Adrenal gland (tissue), 12 donors: ENCODE measurements around the gene NLRC4. TPM values are rescaled to one million over a fixed set of nuclear protein-coding genes. Genes with fewer than 3 reads are reported as not detected.
"Not testable (repeated sequence)": the region's sequence is repeated elsewhere in the genome, so short reads cannot be mapped to it uniquely, and the experiment has no call there.

Source experiments
- DNase-seq, 7 donors: peaks; one replicate each; pipeline ENCODE4 v3.0.0-alpha.2; 2019 to 2020
- H3K27ac ChIP-seq, 5 donors: fragments of 200-600 bp; sonication (generic) in 4 of 5; 1 replicate in 3 of 5; 2 replicates in 2 of 5; pipeline versions ENCODE4 v1.5.1 to v1.8.0; 2016 to 2020; ENCODE audit warnings: mild to moderate bottlenecking in 1 of 5
- H3K27me3 ChIP-seq: fragments of 200-600 bp; 2 replicates; pipeline ENCODE4 v1.8.0; 2021
- H3K36me3 ChIP-seq, 2 donors: fragments of 200-600 bp; replicated peaks in 1 of 2; 1 replicate in 1 of 2; 2 replicates in 1 of 2; pipeline versions ENCODE4 v1.5.1 to v1.8.0; 2018 to 2022
- H3K4me1 ChIP-seq, 2 donors: fragments of 200-600 bp; replicated peaks in 1 of 2; 1 replicate in 1 of 2; 2 replicates in 1 of 2; pipeline versions ENCODE4 v1.5.1 to v1.8.0; 2018 to 2021
- H3K4me3 ChIP-seq, 4 donors: fragments of 200-600 bp; sonication (generic) in 3 of 4; one replicate each; pipeline ENCODE4 v1.5.1; 2016 to 2018
- H3K9me3 ChIP-seq, 3 donors: fragments of 200-600 bp; sonication (generic) in 1 of 3; replicated peaks in 1 of 3; 1 replicate in 2 of 3; 2 replicates in 1 of 3; pipeline versions ENCODE4 v1.5.1 to v1.8.0; 2016 to 2021
- CTCF ChIP-seq, 6 experiments: fragments of 450-650 bp in 4 of 6; fragments of 200-600 bp in 2 of 6; sonication (generic) in 1 of 6; IDR thresholded peaks; 1 replicate in 5 of 6; 2 replicates in 1 of 6; pipeline versions ENCODE4 v1.5.1 to v1.8.0; 2016 to 2021; ENCODE audit warnings: antibody characterized with exemption in 6 of 6, mild to moderate bottlenecking in 2 of 6, moderate library complexity in 1 of 6
- POLR2A ChIP-seq, 2 donors: fragments of 450-650 bp; IDR thresholded peaks; one replicate each; pipeline ENCODE4 v1.6.1; 2017; ENCODE audit warnings: antibody characterized with exemption in 2 of 2, mild to moderate bottlenecking in 2 of 2, moderate library complexity in 1 of 2
- WGBS, 4 donors: extraction: QIAGEN DNeasy Blood & Tissue Kit in 2 of 4; methylation state at CpG; one replicate each; pipeline versions ENCODE4 v1.1.5 to v1.1.7; 2013 to 2017; 5-methylcytosine and 5-hydroxymethylcytosine counted together
- intact Hi-C, 2 donors: fragments of 100-400 bp; cut with DNase I; formaldehyde crosslinking; loops; one replicate each; pipeline versions ENCODE4 v1.14.1 to v1.15.0; 2022 to 2023
- polyA plus RNA-seq, 3 donors: library from polyadenylated mRNA; stranded (reverse); fragments of 200-250 nt in 2 of 3; fragments of 350-450 nt in 1 of 3; fragmentation: Illumina TruSeq in 1 of 3; extraction: RNeasy Lipid Tissue Mini Kit (QIAGEN cat#74804) in 1 of 3; gene quantifications; one replicate each; pipeline ENCODE4 v1.2.3, GENCODE V29; 2013 to 2014
- total RNA-seq, 9 donors: library from RNA; depleted of rRNA in 4 of 9; stranded (reverse); fragments of >200 nt in 4 of 9; fragments of 120-200 nt in 1 of 9; fragmentation: NEBNext Ultra II Directional in 1 of 9; extraction: Animal tissue kit (Norgen Biotek cat#: 25700) in 1 of 9; gene quantifications; one replicate each; pipeline versions ENCODE4 v1.1.0 to v1.2.4, GENCODE V29; 2013 to 2023
- donor health status: healthy with polysubstance abuse.
- donor health status: Bipolar disorder and iron deficiency.
- donor health status: DM: yes; HTN: yes; CAD: no.
- donor health status: DM: no; HTN: no; CAD: no.
- donor health status: DM: no; HTN: no; CAD: no.
- donor health status: DM: yes; HTN: yes; CAD: no.

NLRC4 gene
- total and polyA plus RNA-seq, 12 donors: 0.72 to 6.8 (median 3.3) TPM

- Histone ChIP-seq H3K9me3 (no peaks in the 10 kb centered on the region), H3K4me1 (no peaks in the 10 kb centered on the region), H3K27me3 (no peaks in the 10 kb centered on the region), H3K4me3 (no peak overlapping the region), H3K27ac (no peak overlapping the region), H3K36me3 (peaks cover 0 to 16% of the 10 kb centered on the region in 2 donors)
- no peak for DNase-seq
- 64 to 74% (median 71%) methylated on average over 7 of the region's 7 CpGs for WGBS, 4 donors
- intact Hi-C loops: no loop called here
- TF ChIP-seq CTCF (IDR thresholded peaks at IDR 0.05) (no peak), POLR2A (IDR thresholded peaks at IDR 0.05) (no peak)
Observed at GRCh38 chr2:32210767-32211408, 53.8 kb downstream of the NLRC4 start.

- intact Hi-C loops, H3K9me3 ChIP-seq, H3K27me3 ChIP-seq, H3K4me3 ChIP-seq, H3K27ac ChIP-seq, H3K4me1 ChIP-seq, DNase-seq: not testable (repeated sequence)
- peaks cover 0 to 32% of the 10 kb centered on the region in 2 donors for H3K36me3 ChIP-seq
- WGBS, 4 donors: 94 to 98% (median 96%) methylated on average over 3 of the region's 3 CpGs
Observed at GRCh38 chr2:32203428-32203827, 61.3 kb downstream of the NLRC4 start.

GRCh38 chr2:32200814-32201213, 63.9 kb downstream of the NLRC4 start:
- H3K4me1 ChIP-seq: no peaks in the 10 kb centered on the region
- intact Hi-C loops: no loop called here
- H3K4me3 ChIP-seq: no peak overlapping the region
- no peaks in the 10 kb centered on the region for H3K27me3 ChIP-seq
- no peak overlapping the region for H3K27ac ChIP-seq
- 92 to 100% (median 96%) methylated on average over 1 of the region's 1 CpG for WGBS, 4 donors
- TF ChIP-seq CTCF (IDR thresholded peaks at IDR 0.05): no peak
- no peak for TF ChIP-seq POLR2A (IDR thresholded peaks at IDR 0.05)
- no peak for DNase-seq
- H3K36me3 ChIP-seq: peaks cover 0 to 38% of the 10 kb centered on the region in 2 donors
- H3K9me3 ChIP-seq: no peaks in the 10 kb centered on the region

GRCh38 chr2:32192418-32192817, 72.3 kb downstream of the NLRC4 start:
- DNase-seq: no peak
- TF ChIP-seq CTCF (IDR thresholded peaks at IDR 0.05): no peak
- no peak for TF ChIP-seq POLR2A (IDR thresholded peaks at IDR 0.05)
- Histone ChIP-seq H3K36me3 (peaks cover 0 to 18% of the 10 kb centered on the region in 2 donors), H3K9me3 (no peaks in the 10 kb centered on the region), H3K27ac (no peak overlapping the region), H3K4me3 (no peak overlapping the region), H3K27me3 (no peaks in the 10 kb centered on the region), H3K4me1 (peaks cover 0 to 5% of the 10 kb centered on the region in 2 donors)
- 88 to 97% (median 93%) methylated on average over 1 of the region's 1 CpG for WGBS, 4 donors
- intact Hi-C loops: no loop called here

GRCh38 chr2:32189011-32189410, 75.7 kb downstream of the NLRC4 start:
- H3K4me1 ChIP-seq: peaks cover 0 to 5% of the 10 kb centered on the region in 2 donors
- WGBS, 4 donors: 44 to 54% (median 45%) methylated on average over 6 of the region's 6 CpGs
- no peak for TF ChIP-seq CTCF (IDR thresholded peaks at IDR 0.05)
- no peak for TF ChIP-seq POLR2A (IDR thresholded peaks at IDR 0.05)
- H3K27ac ChIP-seq: no peak overlapping the region
- no peaks in the 10 kb centered on the region for H3K27me3 ChIP-seq
- intact Hi-C loops: no loop called here
- H3K4me3 ChIP-seq: no peak overlapping the region
- peak in 2 of 7 donors; percentile 32 to 35 for DNase-seq
- H3K36me3 ChIP-seq: peaks cover 0 to 8% of the 10 kb centered on the region in 2 donors
- no peaks in the 10 kb centered on the region for H3K9me3 ChIP-seq
